ENCODE results near the gene KCNMA1. TPM values are rescaled to one million over a fixed set of nuclear protein-coding genes. Genes with fewer than 3 reads are reported as not detected.

The KCNMA1 gene
- total RNA-seq, 1 donor from 2014 or later: not detected

GRCh38 chr10:77131214-77131613, 506.4 kb downstream of the KCNMA1 start:
- H3K9me3 Mint-ChIP-seq: no peaks in the 10 kb centered on the region
- H3K4me3 Mint-ChIP-seq: no peak overlapping the region

DNA sequence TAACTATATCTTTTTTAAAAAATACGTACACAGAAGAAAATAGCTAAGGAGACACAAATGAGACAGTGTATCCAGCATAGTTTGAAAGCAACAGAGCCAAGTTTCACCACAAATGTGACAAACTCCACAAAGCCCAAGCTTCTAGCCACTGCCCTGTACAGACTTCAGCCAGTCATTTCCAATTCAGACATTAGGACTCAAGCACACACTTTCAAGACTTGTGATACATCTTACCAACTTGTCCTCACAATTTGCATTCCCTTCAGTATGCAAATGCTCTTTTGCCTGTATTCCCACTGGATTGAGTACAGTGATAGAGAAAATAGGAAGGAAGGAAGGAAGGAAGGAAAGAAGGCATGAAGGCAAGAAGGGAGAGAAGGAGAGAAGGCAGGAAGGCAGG, 510.4 kb downstream of the KCNMA1 start:
- DNase-seq: no peak
- no peaks in the 10 kb centered on the region for H3K9me3 Mint-ChIP-seq
- H3K4me3 Mint-ChIP-seq: no peak overlapping the region
- peaks cover 3% of the 10 kb centered on the region for H3K27me3 Mint-ChIP-seq
- no peaks in the 10 kb centered on the region for H3K36me3 Mint-ChIP-seq (ENCODE audit: low read depth)
- intact Hi-C loops (cut with micrococcal nuclease): no loop called here
- no peak overlapping the region for H3K27ac Mint-ChIP-seq
- H3K4me1 Mint-ChIP-seq: no peaks in the 10 kb centered on the region

More at GRCh38 chr10:77131214-77131613, 506.4 kb downstream of the KCNMA1 start:
- H3K4me1 Mint-ChIP-seq: no peaks in the 10 kb centered on the region
- H3K27ac Mint-ChIP-seq: no peak overlapping the region
- H3K36me3 Mint-ChIP-seq (ENCODE audit: low read depth): no peaks in the 10 kb centered on the region
- intact Hi-C loops (cut with micrococcal nuclease): no loop called here
- no peak for DNase-seq
- peaks cover 5% of the 10 kb centered on the region for H3K27me3 Mint-ChIP-seq

DNA sequence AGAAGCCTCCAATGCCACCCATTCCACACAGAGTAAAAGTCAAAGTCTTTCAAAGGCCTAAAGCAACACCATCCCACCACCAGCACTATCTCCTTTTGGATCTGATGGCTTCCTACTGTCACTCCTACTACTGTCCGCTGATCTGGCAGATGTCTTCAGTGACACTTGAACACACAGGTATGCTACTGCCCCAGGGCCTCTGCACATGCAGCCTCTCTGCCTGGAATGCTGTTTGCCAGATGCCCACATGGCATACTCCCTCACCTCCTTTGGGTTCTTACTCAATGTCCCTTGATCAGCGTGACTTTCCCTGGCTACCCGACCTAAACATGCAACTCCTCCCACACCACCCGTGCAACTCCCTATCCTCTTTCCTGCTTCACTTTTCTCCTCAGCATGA, 512.4 kb downstream of the KCNMA1 start:
- Mint-ChIP-seq H3K27me3 (peaks cover 3% of the 10 kb centered on the region), H3K36me3 (ENCODE audit: low read depth) (no peaks in the 10 kb centered on the region), H3K4me1 (no peaks in the 10 kb centered on the region), H3K9me3 (no peaks in the 10 kb centered on the region), H3K27ac (no peak overlapping the region), H3K4me3 (no peak overlapping the region)
- intact Hi-C loops (cut with micrococcal nuclease): no loop called here
- no peak for DNase-seq

GRCh38 chr10:77123330-77123729, 514.3 kb downstream of the KCNMA1 start:
- Mint-ChIP-seq H3K4me3 (no peak overlapping the region), H3K27ac (no peak overlapping the region), H3K27me3 (peaks cover 3% of the 10 kb centered on the region), H3K9me3 (no peaks in the 10 kb centered on the region), H3K36me3 (ENCODE audit: low read depth) (no peaks in the 10 kb centered on the region), H3K4me1 (no peaks in the 10 kb centered on the region)
- intact Hi-C loops (cut with micrococcal nuclease): no loop called here
- DNase-seq: no peak

DNA sequence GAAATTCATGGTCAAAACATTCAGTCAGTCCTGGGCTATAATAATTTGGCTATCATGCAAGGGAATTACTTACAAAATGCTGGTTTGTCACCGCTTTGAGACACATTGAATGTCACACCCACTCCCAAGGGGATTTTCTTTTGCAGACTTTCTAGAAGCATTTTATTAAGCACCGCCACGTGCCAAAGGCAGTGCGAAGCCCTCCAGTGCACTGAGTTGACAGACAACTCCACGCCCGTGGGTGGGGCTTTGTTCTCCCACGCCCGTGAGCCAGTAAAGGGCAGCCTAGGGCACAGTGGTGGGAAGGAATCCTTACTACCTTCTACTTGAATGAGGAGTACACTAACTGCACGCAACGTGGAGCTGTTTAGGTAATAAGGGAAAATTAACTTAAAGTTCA, 515.8 kb downstream of the KCNMA1 start:
- Mint-ChIP-seq H3K27ac (no peak overlapping the region), H3K9me3 (no peaks in the 10 kb centered on the region), H3K27me3 (peaks cover 3% of the 10 kb centered on the region), H3K4me3 (no peak overlapping the region), H3K36me3 (ENCODE audit: low read depth) (no peaks in the 10 kb centered on the region), H3K4me1 (no peaks in the 10 kb centered on the region)
- intact Hi-C loops (cut with micrococcal nuclease): no loop called here
- no peak for DNase-seq

DNA sequence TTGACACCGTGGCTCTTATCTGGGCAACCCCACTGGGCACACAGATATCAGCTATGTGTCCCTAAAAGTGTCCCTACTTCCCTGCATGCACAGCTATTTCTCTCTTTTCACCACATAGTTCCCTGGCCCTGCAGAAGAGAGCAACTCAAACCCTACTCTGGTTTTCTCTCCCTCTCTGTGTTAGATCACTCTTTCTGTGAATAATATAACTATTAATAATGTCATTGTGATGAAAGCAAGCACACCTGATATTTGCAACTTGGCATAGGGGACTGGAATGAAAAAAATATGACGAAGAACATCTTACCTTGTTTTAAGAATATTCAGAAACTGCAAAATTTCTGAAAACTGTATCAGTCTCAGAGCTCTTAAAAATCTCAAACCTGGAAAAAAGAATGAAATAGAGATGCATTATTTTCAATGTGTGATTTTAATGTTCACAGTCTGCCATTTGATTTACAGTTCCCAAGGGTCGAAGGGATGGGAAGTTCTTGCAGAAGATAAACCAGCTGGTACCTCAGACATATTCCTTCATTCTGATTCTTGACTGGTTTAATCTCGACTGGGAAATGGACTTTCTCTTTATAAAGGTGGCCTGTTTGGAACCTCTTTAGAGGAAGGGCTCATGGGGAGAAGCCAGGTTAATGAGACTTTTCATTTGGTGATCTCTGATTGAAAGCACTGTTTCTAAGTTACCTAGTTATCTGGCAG, 516.8 kb downstream of the KCNMA1 start:
- Mint-ChIP-seq H3K9me3 (no peaks in the 10 kb centered on the region), H3K27me3 (peaks cover 4% of the 10 kb centered on the region), H3K36me3 (ENCODE audit: low read depth) (no peaks in the 10 kb centered on the region), H3K27ac (no peak overlapping the region), H3K4me3 (no peak overlapping the region), H3K4me1 (no peaks in the 10 kb centered on the region)
- intact Hi-C loops (cut with micrococcal nuclease): no loop called here
- no peak for DNase-seq

DNA sequence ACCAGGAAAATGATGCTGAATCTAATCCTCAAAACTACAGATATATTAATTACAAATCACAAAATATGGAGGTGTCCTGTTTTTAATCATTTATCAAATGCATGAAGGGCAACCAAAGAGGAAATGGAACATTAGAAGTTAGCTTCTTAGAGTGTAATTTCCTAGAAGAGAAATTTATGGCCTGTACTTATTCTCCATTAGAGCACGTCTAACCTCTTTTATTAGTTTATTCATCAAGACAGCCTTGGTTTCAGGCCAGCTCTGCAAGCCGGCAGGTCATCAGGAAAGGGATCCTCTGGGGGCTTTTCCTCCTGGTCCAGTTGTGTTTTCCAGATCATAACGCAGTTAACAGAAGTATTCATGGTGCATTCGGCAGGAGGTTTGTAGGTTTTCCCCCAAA, 517.6 kb downstream of the KCNMA1 start:
- Mint-ChIP-seq H3K9me3 (no peaks in the 10 kb centered on the region), H3K27ac (no peak overlapping the region), H3K4me1 (no peaks in the 10 kb centered on the region), H3K4me3 (no peak overlapping the region), H3K36me3 (ENCODE audit: low read depth) (no peaks in the 10 kb centered on the region), H3K27me3 (peaks cover 4% of the 10 kb centered on the region)
- intact Hi-C loops (cut with micrococcal nuclease): no loop called here
- no peak for DNase-seq

- Mint-ChIP-seq H3K4me1 (no peaks in the 10 kb centered on the region), H3K36me3 (ENCODE audit: low read depth) (no peaks in the 10 kb centered on the region), H3K27me3 (peaks cover 4% of the 10 kb centered on the region), H3K9me3 (no peaks in the 10 kb centered on the region), H3K4me3 (no peak overlapping the region), H3K27ac (no peak overlapping the region)
- intact Hi-C loops (cut with micrococcal nuclease): no loop called here
- DNase-seq: no peak
Observed at GRCh38 chr10:77118603-77119282, 518.9 kb downstream of the KCNMA1 start.

GRCh38 chr10:77117501-77117900, 520.1 kb downstream of the KCNMA1 start:
- Mint-ChIP-seq H3K27ac (no peak overlapping the region), H3K9me3 (no peaks in the 10 kb centered on the region), H3K36me3 (ENCODE audit: low read depth) (no peaks in the 10 kb centered on the region), H3K4me1 (no peaks in the 10 kb centered on the region), H3K4me3 (no peak overlapping the region), H3K27me3 (peaks cover 4% of the 10 kb centered on the region)
- no peak for DNase-seq
- intact Hi-C loops (cut with micrococcal nuclease): no loop called here

DNA sequence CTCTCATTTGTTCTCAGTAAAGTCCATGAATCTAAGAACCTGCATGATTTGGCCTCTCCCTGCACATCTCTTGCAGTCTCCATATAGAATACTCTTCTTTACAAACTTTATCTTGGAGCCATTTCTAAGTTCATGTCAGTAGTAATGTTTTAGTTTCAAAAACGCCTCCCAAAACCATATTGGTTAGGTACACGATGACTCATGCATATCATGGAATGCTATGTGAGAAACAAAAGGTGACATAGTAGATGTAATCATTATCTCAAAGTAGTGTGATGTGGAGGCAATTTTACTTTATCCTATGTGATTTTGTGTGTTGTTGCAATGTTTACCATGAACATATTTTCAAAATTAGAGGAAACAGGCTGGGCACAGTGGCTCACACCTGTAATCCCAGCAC, 520.7 kb downstream of the KCNMA1 start:
- no peak for DNase-seq
- H3K27ac Mint-ChIP-seq: no peak overlapping the region
- no peaks in the 10 kb centered on the region for H3K4me1 Mint-ChIP-seq
- H3K27me3 Mint-ChIP-seq: peaks cover 4% of the 10 kb centered on the region
- no peak overlapping the region for H3K4me3 Mint-ChIP-seq
- H3K36me3 Mint-ChIP-seq (ENCODE audit: low read depth): no peaks in the 10 kb centered on the region
- no peaks in the 10 kb centered on the region for H3K9me3 Mint-ChIP-seq
- intact Hi-C loops (cut with micrococcal nuclease): no loop called here

- H3K36me3 Mint-ChIP-seq (ENCODE audit: low read depth): no peaks in the 10 kb centered on the region
- intact Hi-C loops (cut with micrococcal nuclease): no loop called here
- H3K4me1 Mint-ChIP-seq: no peaks in the 10 kb centered on the region
Observed at GRCh38 chr10:77114181-77114821, 523.3 kb downstream of the KCNMA1 start.

GRCh38 chr10:77111611-77112550, 525.7 kb downstream of the KCNMA1 start:
- intact Hi-C loops (cut with micrococcal nuclease): no loop called here

More at GRCh38 chr10:77114181-77114821, 523.3 kb downstream of the KCNMA1 start:
- Mint-ChIP-seq H3K27me3 (peaks cover 2% of the 10 kb centered on the region), H3K4me3 (no peak overlapping the region), H3K27ac (no peak overlapping the region), H3K9me3 (no peaks in the 10 kb centered on the region)
- no peak for DNase-seq

DNA sequence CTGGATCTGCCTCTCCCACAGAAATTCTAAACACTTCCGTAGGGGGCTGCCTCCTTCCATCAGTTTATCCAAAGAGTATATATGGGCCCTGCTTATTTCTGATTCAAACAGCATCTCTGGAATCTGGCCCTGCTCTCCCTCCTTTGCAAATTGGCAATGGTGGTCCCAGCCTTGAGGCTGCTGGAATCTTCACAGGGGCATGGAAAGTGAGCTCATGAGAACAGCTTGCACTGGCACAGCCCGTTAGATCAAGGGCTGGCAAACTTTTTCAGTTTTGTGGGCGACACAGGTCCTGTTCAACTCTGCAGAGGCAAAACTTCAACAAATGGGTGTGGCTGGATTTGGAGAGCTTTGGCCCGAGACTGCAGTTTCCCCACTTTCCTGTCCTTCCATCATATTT, 526.9 kb downstream of the KCNMA1 start:
- Mint-ChIP-seq H3K36me3 (ENCODE audit: low read depth) (no peaks in the 10 kb centered on the region), H3K4me1 (no peaks in the 10 kb centered on the region), H3K9me3 (no peaks in the 10 kb centered on the region), H3K27me3 (no peaks in the 10 kb centered on the region), H3K4me3 (no peak overlapping the region), H3K27ac (no peak overlapping the region)
- intact Hi-C loops (cut with micrococcal nuclease): no loop called here
- DNase-seq: no peak

More at GRCh38 chr10:77111611-77112550, 525.7 kb downstream of the KCNMA1 start:
- no peaks in the 10 kb centered on the region for H3K36me3 Mint-ChIP-seq (ENCODE audit: low read depth)
- H3K27me3 Mint-ChIP-seq: peaks cover 2% of the 10 kb centered on the region
- no peaks in the 10 kb centered on the region for H3K4me1 Mint-ChIP-seq
- DNase-seq: peak; percentile 67
- H3K4me3 Mint-ChIP-seq: no peak overlapping the region
- no peaks in the 10 kb centered on the region for H3K9me3 Mint-ChIP-seq
- H3K27ac Mint-ChIP-seq: no peak overlapping the region
